Endothelial cell of umbilical vein (primary cell): ENCODE results near the gene SAMMSON. TPM values are rescaled to one million over a fixed set of nuclear protein-coding genes. Genes with fewer than 3 reads are reported as not detected.

Experiments used
- BruUV-seq: library from RNA; stranded (reverse); fragments of 400-500 nt; replicated peaks from 2 replicates; lab custom pipeline; 2021; lab: Mats Ljungman, UMichigan
- CTCF ChIA-PET: fragments of 300-600, 350-600 bp; sonication (Branson Sonifier 250); formaldehyde crosslinking; loops from one replicate; lab custom pipeline; 2021; ENCODE audit warnings: antibody characterized with exemption, inconsistent platforms; lab: Charles Lee
- POLR2A ChIA-PET: fragments of 300-600, 350-600 bp; sonication (Branson Sonifier 250); formaldehyde crosslinking; loops from one replicate; lab custom pipeline; 2021; ENCODE audit warnings: antibody characterized with exemption, inconsistent platforms; lab: Charles Lee
- DNase-seq: peaks from one replicate; pipeline ENCODE4 v3.0.0-alpha.2; 2011; ENCODE audit warnings: low read depth, low spot score
- FAIRE-seq: peaks from 2 replicates; lab custom pipeline; 2011; peaks lifted over from hg19 to GRCh38; lab: Jason Lieb, UNC
- H2AFZ ChIP-seq: 2 replicates; pipeline ENCODE4 v1.6.0; 2012; ENCODE audit warnings: low read depth, low read length, control low read depth, inconsistent platforms
- H3K27ac ChIP-seq: 2 replicates; pipeline ENCODE4 v1.5.1; 2011; ENCODE audit warnings: low read depth, mild to moderate bottlenecking, control low read depth, low read length, moderate library complexity; ENCODE audit not compliant: insufficient read depth
- H3K27me3 ChIP-seq, 2 experiments: 2 replicates each; pipeline versions ENCODE4 v1.6.0 to v1.6.1; 2011; ENCODE audit warnings: low read length in 2 of 2, mixed read lengths in 1 of 2; ENCODE audit not compliant: control insufficient read depth in 2 of 2, insufficient read depth in 2 of 2
- H3K36me3 ChIP-seq, 2 experiments: 2 replicates in 1 of 2; 3 replicates in 1 of 2; pipeline ENCODE4 v1.5.1; 2011; ENCODE audit warnings: low read length in 2 of 2, mild to moderate bottlenecking in 1 of 2, moderate library complexity in 1 of 2; ENCODE audit not compliant: control insufficient read depth in 2 of 2, insufficient read depth in 2 of 2; ENCODE audit errors: extremely low read depth in 1 of 2
- H3K4me1 ChIP-seq: 3 replicates; pipeline ENCODE4 v1.5.1; 2011; ENCODE audit warnings: mild to moderate bottlenecking, low read length; ENCODE audit not compliant: control insufficient read depth, insufficient read depth; ENCODE audit errors: extremely low read depth
- H3K4me2 ChIP-seq: 2 replicates; pipeline ENCODE4 v1.6.1; 2011; ENCODE audit warnings: low read length, control low read depth, mixed read lengths; ENCODE audit not compliant: insufficient read depth
- H3K4me3 ChIP-seq, 3 experiments: fragments of 200-600 bp in 1 of 3; sonication (generic), shearing (Covaris generic) in 1 of 3; replicated peaks in 1 of 3; 2 replicates each; pipeline ENCODE4 v1.5.1; 2011 to 2016; ENCODE audit warnings: control low read depth in 3 of 3, low read length in 3 of 3, mild to moderate bottlenecking in 2 of 3, inconsistent platforms in 1 of 3, low read depth in 1 of 3, moderate library complexity in 1 of 3; ENCODE audit not compliant: insufficient read depth in 1 of 3
- H3K79me2 ChIP-seq: 2 replicates; pipeline ENCODE4 v1.6.0; 2012; ENCODE audit warnings: low read length, inconsistent platforms; ENCODE audit not compliant: control insufficient read depth, insufficient read depth
- H3K9ac ChIP-seq: replicated peaks from 2 replicates; pipeline ENCODE3; 2011; ENCODE audit warnings: low read length, control low read depth; ENCODE audit not compliant: insufficient read depth; ENCODE audit errors: extremely low read depth
- H3K9me1 ChIP-seq: replicated peaks from 3 replicates; pipeline ENCODE4 v1.6.0; 2011; ENCODE audit warnings: mild to moderate bottlenecking, low read length; ENCODE audit not compliant: control insufficient read depth, insufficient read depth; ENCODE audit errors: extremely low read depth
- H3K9me3 ChIP-seq: replicated peaks from 2 replicates; pipeline ENCODE4 v1.5.1; 2012; ENCODE audit warnings: low read length, inconsistent platforms; ENCODE audit not compliant: control insufficient read depth, insufficient read depth
- H4K20me1 ChIP-seq: replicated peaks from 2 replicates; pipeline ENCODE3; 2011; ENCODE audit warnings: mild to moderate bottlenecking, low read length; ENCODE audit not compliant: control insufficient read depth, insufficient read depth; ENCODE audit errors: extremely low read depth
- EZH2 ChIP-seq: IDR thresholded peaks from 2 replicates; pipeline ENCODE4 v1.6.1; 2012; ENCODE audit warnings: borderline replicate concordance, low read depth, mild to moderate bottlenecking, moderate library complexity, low read length, inconsistent platforms; ENCODE audit not compliant: severe bottlenecking
- FOS ChIP-seq: IDR thresholded peaks from 2 replicates; pipeline ENCODE4 v1.6.1; 2011; ENCODE audit warnings: mild to moderate bottlenecking, low read length, moderate library complexity, borderline replicate concordance; ENCODE audit not compliant: insufficient read depth
- GATA2 ChIP-seq: IDR thresholded peaks from 2 replicates; pipeline ENCODE4 v1.7.0; 2011; ENCODE audit warnings: low read depth, mild to moderate bottlenecking, moderate library complexity, mixed read lengths, low read length; ENCODE audit not compliant: insufficient read length, insufficient read depth
- JUN ChIP-seq: IDR thresholded peaks from 2 replicates; pipeline ENCODE4 v1.6.1; 2011; ENCODE audit warnings: borderline replicate concordance, low read depth; ENCODE audit not compliant: insufficient read length, insufficient read depth
- MYC ChIP-seq: IDR thresholded peaks from one replicate; pipeline ENCODE4 v1.6.1; 2011; ENCODE audit warnings: mild to moderate bottlenecking, low read depth, low read length
- POLR2A ChIP-seq: IDR thresholded peaks from 2 replicates; pipeline ENCODE4 v1.6.1; 2012; ENCODE audit warnings: low read depth, mild to moderate bottlenecking, control low read depth, low read length
- POLR2AphosphoS5 ChIP-seq: IDR thresholded peaks from 2 replicates; pipeline ENCODE4 v1.6.1; 2012; ENCODE audit warnings: low read depth, mild to moderate bottlenecking, control low read depth, low read length, moderate library complexity; ENCODE audit not compliant: insufficient read depth
- dilution Hi-C: fragments of 300-500 bp; cut with MboI; formaldehyde crosslinking; loops from one replicate; pipeline ENCODE4 v1.15.0; 2019; ENCODE audit warnings: low sequenced_read_pairs; ENCODE audit not compliant: extremely low pct_ligation_motif_present
- intact Hi-C: fragments of 100-400 bp; cut with micrococcal nuclease; formaldehyde crosslinking; loops from one replicate; pipeline ENCODE4 v1.10.0; 2022
- polyA plus RNA-seq, 4 experiments: library from polyadenylated mRNA; depleted of rRNA in 3 of 4; stranded (reverse) in 3 of 4; unstranded in 1 of 4; fragments of >200 nt; gene quantifications; 2 replicates each; pipeline versions ENCODE4 v1.2.1 to v1.2.3, GENCODE V29; 2011 to 2012; ENCODE audit warnings: missing spikeins in 1 of 4
- total RNA-seq: library from RNA; stranded (reverse); gene quantifications from 2 replicates; pipeline ENCODE4 v1.2.3, GENCODE V29; 2021
- TF ChIP-seq, protein P1 (sequence below): IDR thresholded peaks from 2 replicates; pipeline ENCODE4 v1.6.1; 2011; ENCODE audit not compliant: insufficient read depth, insufficient read length
- TF ChIP-seq, protein P2 (sequence below), 2 donors: IDR thresholded peaks; 1 replicate in 1 of 2; 2 replicates in 1 of 2; pipeline ENCODE4 v1.5.1; 2011; ENCODE audit warnings: low read length in 2 of 2, mild to moderate bottlenecking in 2 of 2, moderate library complexity in 2 of 2, control low read depth in 1 of 2, inconsistent platforms in 1 of 2, low read depth in 1 of 2; ENCODE audit not compliant: insufficient read depth in 1 of 2; ENCODE audit errors: extremely low read depth in 1 of 2

SAMMSON gene
- total and polyA plus RNA-seq, 2 donors (not counting 3 experiments of a cell fraction or from before 2014, with no cell fraction given): not detected

DNA sequence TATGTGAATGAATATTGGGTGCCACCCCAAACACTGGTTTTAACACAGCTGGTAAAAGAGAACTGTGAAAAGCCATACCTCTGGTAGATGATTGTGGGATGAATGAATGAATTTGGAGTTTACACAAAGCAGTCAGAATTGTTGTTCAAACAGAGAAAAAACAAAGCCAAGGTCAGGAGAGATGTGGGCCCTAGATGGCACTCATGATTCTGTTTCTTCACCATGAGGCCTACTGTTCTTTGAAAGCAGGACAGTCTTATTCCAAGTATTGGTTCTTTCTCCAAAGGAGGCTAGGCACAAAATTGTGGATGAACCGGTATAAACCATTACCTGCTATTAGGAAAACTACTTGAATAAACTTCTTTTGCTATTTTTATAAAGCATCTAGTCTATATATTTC is 97.6 kb downstream of the SAMMSON start:
- no peak overlapping the region for H3K4me3 ChIP-seq
- no peak for FAIRE-seq
- no peaks in the 10 kb centered on the region for H3K27me3 ChIP-seq
- H3K27ac ChIP-seq: no peak overlapping the region
- no peak overlapping the region for H2AFZ ChIP-seq
- no peaks in the 10 kb centered on the region for H3K36me3 ChIP-seq
- TF ChIP-seq, protein P1, sequence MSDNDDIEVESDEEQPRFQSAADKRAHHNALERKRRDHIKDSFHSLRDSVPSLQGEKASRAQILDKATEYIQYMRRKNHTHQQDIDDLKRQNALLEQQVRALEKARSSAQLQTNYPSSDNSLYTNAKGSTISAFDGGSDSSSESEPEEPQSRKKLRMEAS: no peak
- TF ChIP-seq POLR2A (no peak), GATA2 (no peak), FOS (no peak), POLR2AphosphoS5 (no peak), MYC (no peak), JUN (no peak), EZH2 (no peak)
- TF ChIP-seq, protein P2, sequence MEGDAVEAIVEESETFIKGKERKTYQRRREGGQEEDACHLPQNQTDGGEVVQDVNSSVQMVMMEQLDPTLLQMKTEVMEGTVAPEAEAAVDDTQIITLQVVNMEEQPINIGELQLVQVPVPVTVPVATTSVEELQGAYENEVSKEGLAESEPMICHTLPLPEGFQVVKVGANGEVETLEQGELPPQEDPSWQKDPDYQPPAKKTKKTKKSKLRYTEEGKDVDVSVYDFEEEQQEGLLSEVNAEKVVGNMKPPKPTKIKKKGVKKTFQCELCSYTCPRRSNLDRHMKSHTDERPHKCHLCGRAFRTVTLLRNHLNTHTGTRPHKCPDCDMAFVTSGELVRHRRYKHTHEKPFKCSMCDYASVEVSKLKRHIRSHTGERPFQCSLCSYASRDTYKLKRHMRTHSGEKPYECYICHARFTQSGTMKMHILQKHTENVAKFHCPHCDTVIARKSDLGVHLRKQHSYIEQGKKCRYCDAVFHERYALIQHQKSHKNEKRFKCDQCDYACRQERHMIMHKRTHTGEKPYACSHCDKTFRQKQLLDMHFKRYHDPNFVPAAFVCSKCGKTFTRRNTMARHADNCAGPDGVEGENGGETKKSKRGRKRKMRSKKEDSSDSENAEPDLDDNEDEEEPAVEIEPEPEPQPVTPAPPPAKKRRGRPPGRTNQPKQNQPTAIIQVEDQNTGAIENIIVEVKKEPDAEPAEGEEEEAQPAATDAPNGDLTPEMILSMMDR (IDR thresholded peaks at IDR 0.05; ENCODE audit: extremely low read depth in 1 of 2, insufficient read depth in 1 of 2, low read depth in 1 of 2, low read length in 2 of 2): no peak
- ChIA-PET CTCF (interaction anchor here (0.9 to 1.3 kb wide), 3 partner anchors 11 to 261 kb away, joined by 3 to 4 read pairs (median 4); no protein-coding TSS in a partner anchor), POLR2A (no interaction called here)
- dilution Hi-C loops: no loop called here
- no TSS peak for BruUV-seq
- no peaks in the 10 kb centered on the region for H3K4me1 ChIP-seq
- no peak overlapping the region for H3K4me2 ChIP-seq
- no peaks in the 10 kb centered on the region for H4K20me1 ChIP-seq
- intact Hi-C loops: loop anchor here (10.0 kb wide), 1 partner anchor 968 kb away; no protein-coding TSS in a partner anchor
- DNase-seq: no peak
- H3K9ac ChIP-seq: no peak overlapping the region
- H3K79me2 ChIP-seq: no peaks in the 10 kb centered on the region
- H3K9me1 ChIP-seq: no peaks in the 10 kb centered on the region
- H3K9me3 ChIP-seq: no peaks in the 10 kb centered on the region
